HCT116 (cell line): ENCODE measurements around the gene DTNBP1.

Source experiments
- EZH2 ChIP-seq: fragments of 200-600 bp; sonication (generic); IDR thresholded peaks from 2 replicates; pipeline ENCODE4 v1.6.1; 2017; ENCODE audit warnings: antibody characterized with exemption, mixed run types
- JUND ChIP-seq: IDR thresholded peaks from 2 replicates; pipeline ENCODE4 v1.6.1; 2012
- POLR2A ChIP-seq: IDR thresholded peaks from 2 replicates; pipeline ENCODE4 v1.7.0; 2011; ENCODE audit warnings: borderline replicate concordance; ENCODE audit not compliant: insufficient read depth, insufficient read length; ENCODE audit errors: extremely low read depth
- POLR2AphosphoS5 ChIP-seq: IDR thresholded peaks from 2 replicates; pipeline ENCODE4 v1.6.1; 2011; ENCODE audit warnings: mild to moderate bottlenecking, low read depth, low read length, moderate library complexity
- RAD21 ChIP-seq: IDR thresholded peaks from 2 replicates; pipeline ENCODE4 v1.6.1; 2012; ENCODE audit warnings: low read depth, mild to moderate bottlenecking
- SP1 ChIP-seq: IDR thresholded peaks from 2 replicates; pipeline ENCODE4 v1.6.1; 2012; ENCODE audit warnings: low read depth
- SRF ChIP-seq: IDR thresholded peaks from 2 replicates; pipeline ENCODE4 v1.6.1; 2012; ENCODE audit warnings: low read depth
- TCF7L2 ChIP-seq: IDR thresholded peaks from 2 replicates; pipeline ENCODE4 v1.7.0; 2011; ENCODE audit warnings: borderline replicate concordance, inconsistent platforms; ENCODE audit not compliant: insufficient read depth, insufficient read length; ENCODE audit errors: extremely low read depth
- ZNF274 ChIP-seq: fragments of 200-500 bp; sonication (Bioruptor generic); IDR thresholded peaks from 2 replicates; pipeline ENCODE4 v1.6.1; 2014; ENCODE audit warnings: mild to moderate bottlenecking, low read depth, low read length, inconsistent platforms
- TF ChIP-seq, protein P1 (sequence below), 3 experiments: fragments of 200-600 bp in 1 of 3; sonication (generic) in 1 of 3; IDR thresholded peaks in 2 of 3; conservative IDR thresholded peaks in 1 of 3; 2 replicates each; pipeline ENCODE4 v1.5.1; 2012 to 2017; ENCODE audit warnings: low read depth in 2 of 3, low read length in 2 of 3, antibody characterized with exemption in 1 of 3, borderline replicate concordance in 1 of 3, control low read depth in 1 of 3, mild to moderate bottlenecking in 1 of 3, mixed read lengths in 1 of 3, mixed run types in 1 of 3, moderate library complexity in 1 of 3; ENCODE audit not compliant: insufficient read depth in 1 of 3
- TF ChIP-seq, protein P2 (sequence below): IDR thresholded peaks from 2 replicates; pipeline ENCODE4 v1.6.1; 2012; ENCODE audit warnings: low read depth
- TF ChIP-seq, protein P3 (sequence below): IDR thresholded peaks from 2 replicates; pipeline ENCODE4 v1.6.1; 2012

DNA sequence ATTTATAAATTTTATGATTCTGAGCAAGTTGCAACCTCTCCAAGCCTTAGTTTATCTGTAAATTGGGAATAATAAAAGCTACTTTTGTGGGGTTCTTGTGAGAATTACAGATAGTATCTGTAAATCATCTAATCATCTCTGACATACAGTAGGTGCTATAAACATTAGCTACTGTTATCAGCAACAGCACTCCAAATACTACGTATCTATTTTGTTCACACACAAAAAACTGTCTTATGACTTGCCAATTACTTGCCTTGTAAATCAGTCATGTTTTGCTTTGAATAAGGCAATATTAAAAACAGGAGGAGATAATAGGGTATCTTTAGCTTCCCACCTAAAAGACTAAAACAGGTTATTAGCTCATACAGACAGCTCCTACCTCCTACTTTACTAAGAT lies 36.7 kb downstream of the DTNBP1 start:
- TF ChIP-seq POLR2A (no peak), POLR2AphosphoS5 (no peak), EZH2 (no peak), SP1 (no peak), JUND (no peak), ZNF274 (no peak), RAD21 (no peak), SRF (no peak), TCF7L2 (no peak)
- TF ChIP-seq, protein P1, sequence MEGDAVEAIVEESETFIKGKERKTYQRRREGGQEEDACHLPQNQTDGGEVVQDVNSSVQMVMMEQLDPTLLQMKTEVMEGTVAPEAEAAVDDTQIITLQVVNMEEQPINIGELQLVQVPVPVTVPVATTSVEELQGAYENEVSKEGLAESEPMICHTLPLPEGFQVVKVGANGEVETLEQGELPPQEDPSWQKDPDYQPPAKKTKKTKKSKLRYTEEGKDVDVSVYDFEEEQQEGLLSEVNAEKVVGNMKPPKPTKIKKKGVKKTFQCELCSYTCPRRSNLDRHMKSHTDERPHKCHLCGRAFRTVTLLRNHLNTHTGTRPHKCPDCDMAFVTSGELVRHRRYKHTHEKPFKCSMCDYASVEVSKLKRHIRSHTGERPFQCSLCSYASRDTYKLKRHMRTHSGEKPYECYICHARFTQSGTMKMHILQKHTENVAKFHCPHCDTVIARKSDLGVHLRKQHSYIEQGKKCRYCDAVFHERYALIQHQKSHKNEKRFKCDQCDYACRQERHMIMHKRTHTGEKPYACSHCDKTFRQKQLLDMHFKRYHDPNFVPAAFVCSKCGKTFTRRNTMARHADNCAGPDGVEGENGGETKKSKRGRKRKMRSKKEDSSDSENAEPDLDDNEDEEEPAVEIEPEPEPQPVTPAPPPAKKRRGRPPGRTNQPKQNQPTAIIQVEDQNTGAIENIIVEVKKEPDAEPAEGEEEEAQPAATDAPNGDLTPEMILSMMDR (IDR thresholded peaks at IDR 0.05 in 2 of 3, conservative IDR thresholded peaks at IDR 0.05 in 1 of 3; ENCODE audit: borderline replicate concordance in 1 of 3, insufficient read depth in 1 of 3, low read depth in 2 of 3, low read length in 2 of 3), result no peak
- TF ChIP-seq, protein P2, sequence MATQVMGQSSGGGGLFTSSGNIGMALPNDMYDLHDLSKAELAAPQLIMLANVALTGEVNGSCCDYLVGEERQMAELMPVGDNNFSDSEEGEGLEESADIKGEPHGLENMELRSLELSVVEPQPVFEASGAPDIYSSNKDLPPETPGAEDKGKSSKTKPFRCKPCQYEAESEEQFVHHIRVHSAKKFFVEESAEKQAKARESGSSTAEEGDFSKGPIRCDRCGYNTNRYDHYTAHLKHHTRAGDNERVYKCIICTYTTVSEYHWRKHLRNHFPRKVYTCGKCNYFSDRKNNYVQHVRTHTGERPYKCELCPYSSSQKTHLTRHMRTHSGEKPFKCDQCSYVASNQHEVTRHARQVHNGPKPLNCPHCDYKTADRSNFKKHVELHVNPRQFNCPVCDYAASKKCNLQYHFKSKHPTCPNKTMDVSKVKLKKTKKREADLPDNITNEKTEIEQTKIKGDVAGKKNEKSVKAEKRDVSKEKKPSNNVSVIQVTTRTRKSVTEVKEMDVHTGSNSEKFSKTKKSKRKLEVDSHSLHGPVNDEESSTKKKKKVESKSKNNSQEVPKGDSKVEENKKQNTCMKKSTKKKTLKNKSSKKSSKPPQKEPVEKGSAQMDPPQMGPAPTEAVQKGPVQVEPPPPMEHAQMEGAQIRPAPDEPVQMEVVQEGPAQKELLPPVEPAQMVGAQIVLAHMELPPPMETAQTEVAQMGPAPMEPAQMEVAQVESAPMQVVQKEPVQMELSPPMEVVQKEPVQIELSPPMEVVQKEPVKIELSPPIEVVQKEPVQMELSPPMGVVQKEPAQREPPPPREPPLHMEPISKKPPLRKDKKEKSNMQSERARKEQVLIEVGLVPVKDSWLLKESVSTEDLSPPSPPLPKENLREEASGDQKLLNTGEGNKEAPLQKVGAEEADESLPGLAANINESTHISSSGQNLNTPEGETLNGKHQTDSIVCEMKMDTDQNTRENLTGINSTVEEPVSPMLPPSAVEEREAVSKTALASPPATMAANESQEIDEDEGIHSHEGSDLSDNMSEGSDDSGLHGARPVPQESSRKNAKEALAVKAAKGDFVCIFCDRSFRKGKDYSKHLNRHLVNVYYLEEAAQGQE, result no peak
- TF ChIP-seq, protein P3, sequence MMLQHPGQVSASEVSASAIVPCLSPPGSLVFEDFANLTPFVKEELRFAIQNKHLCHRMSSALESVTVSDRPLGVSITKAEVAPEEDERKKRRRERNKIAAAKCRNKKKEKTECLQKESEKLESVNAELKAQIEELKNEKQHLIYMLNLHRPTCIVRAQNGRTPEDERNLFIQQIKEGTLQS, result no peak
